Prostate gland (tissue), 2 donors: ENCODE measurements around the gene INAFM1.

Source experiments
- CTCF ChIP-seq, 4 experiments: fragments of 200-600 bp in 2 of 4; fragments of 450-650 bp in 2 of 4; sonication (generic) in 2 of 4; IDR thresholded peaks; 1 replicate in 3 of 4; 2 replicates in 1 of 4; pipeline ENCODE4 v1.5.1; 2016 to 2019; ENCODE audit warnings: antibody characterized with exemption in 4 of 4, mild to moderate bottlenecking in 2 of 4, moderate library complexity in 2 of 4
- POLR2A ChIP-seq: fragments of 450-650 bp; IDR thresholded peaks from one replicate; pipeline ENCODE4 v1.6.1; 2016; ENCODE audit warnings: antibody characterized with exemption, mild to moderate bottlenecking
- POLR2AphosphoS5 ChIP-seq: sonication (generic); formaldehyde crosslinking; IDR thresholded peaks from one replicate; pipeline ENCODE4 v1.6.1; 2017; ENCODE audit warnings: antibody characterized with exemption

GRCh38 chr19:47275791-47276461 is 1.2 kb downstream of the INAFM1 start:
- no peak for TF ChIP-seq POLR2A
- no peak for TF ChIP-seq CTCF (IDR thresholded peaks at IDR 0.05)
- TF ChIP-seq POLR2AphosphoS5 = no peak
